IPS-15b (cell line): Measurements from ENCODE around the gene KRT33A.
"Not testable (repeated sequence)": the region's sequence is repeated elsewhere in the genome, so short reads cannot be mapped to it uniquely, and the experiment has no call there.

ENCODE experiments used
- H3K27me3 ChIP-seq: one replicate; pipeline ENCODE4 v1.6.1; 2013; ENCODE audit warnings: low read length; ENCODE audit not compliant: control insufficient read depth, insufficient read depth
- H3K36me3 ChIP-seq: one replicate; pipeline ENCODE4 v1.6.1; 2013; ENCODE audit warnings: low read length; ENCODE audit not compliant: control insufficient read depth, insufficient read depth
- H3K4me1 ChIP-seq: one replicate; pipeline ENCODE4 v1.6.1; 2013; ENCODE audit warnings: mild to moderate bottlenecking, low read length; ENCODE audit not compliant: control insufficient read depth, insufficient read depth
- H3K4me3 ChIP-seq: one replicate; pipeline ENCODE4 v1.5.1; 2013; ENCODE audit warnings: low read depth, low read length
- H3K9ac ChIP-seq: one replicate; pipeline ENCODE4 v1.6.1; 2013; ENCODE audit warnings: low read depth, mild to moderate bottlenecking, low read length
- H3K9me3 ChIP-seq: one replicate; pipeline ENCODE4 v1.6.1; 2013; ENCODE audit warnings: mild to moderate bottlenecking, low read length; ENCODE audit not compliant: control insufficient read depth, insufficient read depth

Gene KRT33A

DNA sequence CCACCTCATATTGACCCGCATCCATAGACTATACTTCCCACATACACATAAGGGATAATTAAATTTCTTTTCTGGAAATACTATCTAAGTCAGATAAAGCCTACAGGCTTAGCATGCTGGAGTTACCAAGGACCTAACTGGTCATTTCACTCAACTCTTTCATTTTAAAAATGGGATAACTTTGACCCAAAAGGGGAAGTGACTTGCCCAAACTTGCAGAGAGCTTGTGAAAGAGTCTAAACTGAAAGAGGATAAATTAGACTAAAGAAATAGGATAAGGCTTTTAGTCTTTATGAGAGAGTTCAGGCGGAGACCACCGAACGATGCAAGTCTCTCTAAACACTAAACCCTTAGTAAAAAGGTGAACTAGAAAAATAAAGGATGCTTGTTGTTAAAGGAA is 3.9 kb upstream of the KRT33A start:
- H3K9ac ChIP-seq = no peak overlapping the region
- H3K4me1 ChIP-seq = no peaks in the 10 kb centered on the region
- H3K27me3 ChIP-seq = no peaks in the 10 kb centered on the region
- H3K36me3 ChIP-seq = no peaks in the 10 kb centered on the region
- H3K9me3 ChIP-seq = no peaks in the 10 kb centered on the region
- no peak overlapping the region for H3K4me3 ChIP-seq

DNA sequence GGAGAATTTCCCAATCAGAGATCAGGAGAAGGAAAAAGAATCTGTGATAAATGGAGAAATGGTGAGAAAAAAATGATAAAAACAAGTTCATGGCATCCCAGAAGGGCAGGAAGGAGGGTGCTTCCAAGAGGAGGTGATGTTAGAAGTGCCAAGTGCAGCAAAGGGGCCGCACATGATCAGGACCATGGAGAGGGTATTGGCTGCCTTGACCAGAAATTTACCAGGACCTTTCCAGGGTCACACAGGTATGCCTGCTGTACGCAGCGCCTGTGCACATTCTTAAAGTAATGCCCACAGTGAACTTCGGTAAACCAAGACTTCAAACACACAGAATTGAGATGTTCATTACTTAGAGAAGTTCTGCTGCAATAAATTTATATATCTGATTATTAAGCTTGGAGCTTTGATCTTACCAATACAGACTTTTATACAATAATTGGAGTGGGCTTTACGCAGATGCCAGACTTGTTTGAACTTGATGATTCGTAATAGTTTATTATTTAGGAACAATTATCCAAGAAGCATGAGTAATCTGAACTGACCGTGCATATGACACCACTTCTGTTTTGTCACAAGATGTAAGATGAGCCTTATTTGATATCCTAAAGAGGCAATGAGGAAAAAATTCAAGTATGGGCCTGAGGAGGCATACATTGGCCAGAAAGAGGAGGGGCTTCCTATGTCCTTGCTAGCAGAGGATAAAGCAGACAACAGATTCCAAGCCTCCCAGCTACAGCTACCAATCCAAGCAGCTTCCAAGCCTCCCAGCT is 2.2 kb upstream of the KRT33A start:
- no peaks in the 10 kb centered on the region for H3K9me3 ChIP-seq
- H3K9ac ChIP-seq = no peak overlapping the region
- no peak overlapping the region for H3K4me3 ChIP-seq
- H3K4me1 ChIP-seq = no peaks in the 10 kb centered on the region
- no peaks in the 10 kb centered on the region for H3K36me3 ChIP-seq
- H3K27me3 ChIP-seq = no peaks in the 10 kb centered on the region

DNA sequence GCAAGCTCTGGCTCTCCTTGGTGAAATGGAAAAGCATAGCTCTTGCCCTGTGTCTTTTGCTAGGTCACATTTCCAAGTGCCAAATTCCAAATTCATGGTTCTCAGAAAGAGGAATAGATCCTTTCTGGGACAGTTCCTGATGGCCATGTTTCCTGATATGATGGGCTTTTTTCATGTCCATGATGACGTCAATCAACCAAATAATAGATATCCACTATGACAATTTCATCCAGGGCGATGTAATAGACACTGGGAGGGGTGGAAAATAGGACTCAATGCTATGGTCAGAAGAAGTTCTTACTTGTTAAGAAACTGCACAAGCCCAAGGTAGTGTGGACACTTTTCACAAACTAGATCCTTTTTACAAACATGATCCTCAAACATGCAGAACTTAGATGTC is 549 bp upstream of the KRT33A start:
- Histone ChIP-seq H3K36me3 (no peaks in the 10 kb centered on the region), H3K9me3 (no peaks in the 10 kb centered on the region), H3K4me3 (no peak overlapping the region), H3K4me1 (no peaks in the 10 kb centered on the region), H3K27me3 (no peaks in the 10 kb centered on the region), H3K9ac (no peak overlapping the region)

DNA sequence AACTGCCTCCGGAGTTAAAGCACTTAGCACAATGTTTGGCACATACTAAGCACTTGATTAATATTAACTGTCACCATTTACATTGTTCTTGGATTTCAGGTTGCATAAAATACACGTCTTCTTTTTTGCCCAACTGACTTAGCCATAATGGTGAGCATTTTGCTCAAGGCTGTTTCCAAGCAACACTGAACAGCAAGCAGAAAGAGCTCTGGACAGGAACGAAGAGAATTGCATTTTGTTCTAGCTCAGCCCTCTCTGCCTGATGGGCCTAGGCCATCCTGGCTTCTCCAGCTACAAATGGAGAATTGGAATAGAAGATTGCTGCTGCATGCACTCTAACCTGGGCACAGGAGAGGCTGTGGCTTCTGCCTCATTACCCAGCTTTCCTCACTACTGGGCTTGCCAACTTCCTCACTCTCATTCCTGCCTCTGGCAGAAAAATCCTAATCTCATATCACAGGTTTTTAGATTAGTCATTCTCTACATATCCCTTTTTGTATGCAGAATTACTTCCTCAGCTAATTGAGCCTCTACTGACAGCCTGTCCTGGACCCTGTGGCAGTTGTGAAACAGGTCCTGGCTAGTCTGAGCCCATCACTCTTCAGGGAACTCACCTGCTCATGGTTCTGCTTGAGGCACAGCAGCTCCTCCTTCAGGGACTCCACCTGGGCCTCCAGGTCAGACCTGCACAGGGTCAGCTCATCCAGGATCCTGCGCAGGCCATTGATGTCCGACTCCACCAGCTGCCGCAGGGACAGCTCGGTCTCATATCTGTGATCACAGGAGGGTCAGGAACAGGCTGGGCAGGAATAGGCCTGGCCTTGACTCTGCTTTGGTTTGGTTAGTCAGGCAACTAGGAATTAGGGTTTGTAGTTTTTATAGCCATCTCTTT is 2.5 kb downstream of the KRT33A start:
- Histone ChIP-seq H3K36me3 (no peaks in the 10 kb centered on the region), H3K9me3 (no peaks in the 10 kb centered on the region), H3K27me3 (no peaks in the 10 kb centered on the region), H3K4me1 (no peaks in the 10 kb centered on the region), H3K9ac (no peak overlapping the region), H3K4me3 (no peak overlapping the region)

DNA sequence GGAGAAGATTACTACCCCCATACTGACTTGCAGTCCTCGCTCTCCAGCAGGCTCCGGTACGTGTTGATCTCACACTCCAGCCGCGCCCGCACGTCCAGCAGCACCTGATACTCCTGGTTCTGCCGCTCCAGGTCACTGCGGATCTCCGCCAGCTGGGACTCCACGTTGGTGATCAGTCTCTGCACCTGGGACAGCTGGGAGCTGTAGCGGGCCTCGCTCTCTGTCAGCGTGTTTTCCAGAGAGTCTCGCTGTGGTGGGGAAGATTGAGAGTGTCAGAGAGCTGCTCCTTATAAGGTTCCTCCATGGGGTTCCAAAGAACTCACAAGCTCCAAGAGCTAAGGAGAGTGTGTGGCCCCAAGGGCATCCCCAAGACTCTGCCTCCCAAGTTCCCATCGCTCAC is 4.2 kb downstream of the KRT33A start:
- H3K9me3 ChIP-seq, H3K27me3 ChIP-seq, H3K36me3 ChIP-seq, H3K4me3 ChIP-seq, H3K4me1 ChIP-seq, H3K9ac ChIP-seq: not testable (repeated sequence)

DNA sequence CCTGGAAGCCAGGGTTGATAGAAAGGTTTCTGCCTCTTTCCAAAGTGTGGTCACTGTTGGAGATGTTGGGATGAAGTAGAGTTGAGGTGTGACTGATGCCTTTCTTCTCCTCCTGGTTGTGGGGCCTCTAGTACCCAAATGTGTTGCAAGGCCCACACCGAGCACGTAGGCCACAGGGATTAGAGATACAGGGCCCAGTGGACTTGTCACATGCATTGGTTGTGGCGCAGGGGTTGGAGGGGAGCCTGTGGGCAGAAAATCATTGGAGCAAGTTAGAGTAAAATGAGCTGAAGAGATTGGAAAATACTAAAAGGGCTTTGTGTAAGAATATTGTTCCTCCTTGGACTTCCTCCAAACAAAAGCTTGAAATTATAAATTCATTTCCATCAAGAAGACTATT is 4.6 kb downstream of the KRT33A start:
- no peaks in the 10 kb centered on the region for H3K27me3 ChIP-seq
- no peaks in the 10 kb centered on the region for H3K4me1 ChIP-seq
- H3K36me3 ChIP-seq = no peaks in the 10 kb centered on the region
- no peak overlapping the region for H3K4me3 ChIP-seq
- H3K9ac ChIP-seq = no peak overlapping the region
- H3K9me3 ChIP-seq = no peaks in the 10 kb centered on the region

DNA sequence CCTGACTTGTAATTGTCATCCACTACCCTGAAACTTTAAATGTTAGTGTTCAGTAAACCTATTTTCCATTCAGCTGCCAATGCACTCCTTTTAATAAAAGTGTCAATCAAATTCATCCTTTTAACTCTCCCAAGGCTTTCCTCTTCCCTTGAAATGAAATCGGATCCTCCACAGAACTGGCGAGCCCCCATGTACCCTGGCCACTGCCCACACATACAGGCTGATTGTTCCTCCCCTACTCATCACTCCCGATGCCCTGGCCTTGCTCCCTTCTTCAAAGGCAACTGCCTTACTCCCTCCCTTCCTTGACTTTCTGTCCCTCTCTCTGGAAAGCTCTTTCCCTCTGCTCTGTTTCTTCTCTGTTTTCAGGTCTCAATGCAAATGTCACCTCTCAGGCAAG is 7.6 kb downstream of the KRT33A start:
- no peaks in the 10 kb centered on the region for H3K27me3 ChIP-seq
- no peaks in the 10 kb centered on the region for H3K9me3 ChIP-seq
- H3K4me3 ChIP-seq = no peak overlapping the region
- no peaks in the 10 kb centered on the region for H3K4me1 ChIP-seq
- H3K36me3 ChIP-seq = no peaks in the 10 kb centered on the region
- H3K9ac ChIP-seq = no peak overlapping the region

DNA sequence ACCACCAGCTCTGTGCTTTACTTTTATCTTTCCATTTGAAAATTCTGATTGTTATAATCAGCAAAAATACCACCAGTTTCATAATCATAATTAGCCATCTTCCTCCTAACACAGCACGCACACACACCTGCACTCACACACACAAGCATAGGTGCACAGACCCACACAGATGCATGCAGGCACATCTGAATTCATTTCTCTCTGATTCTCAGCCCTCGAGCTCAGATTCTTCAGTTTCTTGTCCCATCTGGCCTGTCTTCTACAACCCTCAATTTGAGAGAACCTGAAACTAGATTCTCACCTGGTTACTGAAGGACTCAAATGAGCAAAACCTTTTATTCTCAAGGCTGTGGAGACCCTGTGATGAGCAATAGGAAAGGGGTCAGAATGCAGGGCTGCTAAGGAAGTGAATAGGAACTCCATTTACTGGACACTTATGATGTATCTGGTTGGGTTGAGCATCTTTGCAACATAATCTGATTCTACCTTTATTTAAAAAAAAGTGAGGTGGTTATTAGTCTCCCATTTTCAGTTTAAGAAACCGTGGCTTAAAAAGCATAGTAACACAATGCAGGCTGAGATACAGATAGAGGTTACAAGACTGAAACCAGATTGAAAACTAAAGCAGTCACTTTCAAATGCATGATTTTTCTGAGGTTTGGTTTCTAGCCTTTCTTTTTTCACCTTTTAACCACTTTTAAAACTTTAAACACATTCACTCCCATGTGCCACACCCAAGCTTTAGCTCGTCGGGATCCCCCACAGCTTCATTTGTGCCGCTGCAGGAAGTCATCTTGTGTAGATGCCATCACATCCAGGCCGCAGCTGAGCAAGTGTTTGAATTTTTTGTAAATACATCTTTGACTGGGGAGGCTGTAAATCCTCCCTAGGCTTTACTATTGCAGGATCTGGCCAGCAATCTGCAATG is 9.4 kb downstream of the KRT33A start:
- H3K27me3 ChIP-seq = no peaks in the 10 kb centered on the region
- H3K4me3 ChIP-seq = no peak overlapping the region
- no peaks in the 10 kb centered on the region for H3K4me1 ChIP-seq

DNA sequence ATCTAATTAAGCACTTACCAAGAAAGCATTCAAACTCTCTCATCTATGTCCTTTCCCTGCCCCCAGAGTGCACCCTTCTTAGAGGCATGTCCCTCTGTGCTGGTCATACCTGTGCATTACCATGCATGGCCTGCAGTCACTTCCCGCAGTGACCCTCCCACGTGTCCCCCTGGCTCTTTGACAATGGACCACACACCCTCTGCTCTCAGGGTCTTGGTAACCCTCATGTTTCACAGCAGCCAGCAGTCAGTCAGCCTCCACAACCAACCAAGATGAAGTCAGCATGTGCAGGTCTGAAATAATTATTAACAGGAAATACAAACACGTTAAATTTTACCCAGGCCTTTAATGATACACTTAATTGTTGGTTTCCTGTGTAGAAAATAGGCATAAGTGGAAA is 10.1 kb downstream of the KRT33A start:
- Histone ChIP-seq H3K27me3 (no peaks in the 10 kb centered on the region), H3K9ac (no peak overlapping the region), H3K9me3 (no peaks in the 10 kb centered on the region), H3K36me3 (no peaks in the 10 kb centered on the region), H3K4me3 (no peak overlapping the region), H3K4me1 (no peaks in the 10 kb centered on the region)

More for the DNA sequence above, 9.4 kb downstream of the KRT33A start:
- H3K9ac ChIP-seq = no peak overlapping the region
- no peaks in the 10 kb centered on the region for H3K9me3 ChIP-seq
- H3K36me3 ChIP-seq = no peaks in the 10 kb centered on the region

DNA sequence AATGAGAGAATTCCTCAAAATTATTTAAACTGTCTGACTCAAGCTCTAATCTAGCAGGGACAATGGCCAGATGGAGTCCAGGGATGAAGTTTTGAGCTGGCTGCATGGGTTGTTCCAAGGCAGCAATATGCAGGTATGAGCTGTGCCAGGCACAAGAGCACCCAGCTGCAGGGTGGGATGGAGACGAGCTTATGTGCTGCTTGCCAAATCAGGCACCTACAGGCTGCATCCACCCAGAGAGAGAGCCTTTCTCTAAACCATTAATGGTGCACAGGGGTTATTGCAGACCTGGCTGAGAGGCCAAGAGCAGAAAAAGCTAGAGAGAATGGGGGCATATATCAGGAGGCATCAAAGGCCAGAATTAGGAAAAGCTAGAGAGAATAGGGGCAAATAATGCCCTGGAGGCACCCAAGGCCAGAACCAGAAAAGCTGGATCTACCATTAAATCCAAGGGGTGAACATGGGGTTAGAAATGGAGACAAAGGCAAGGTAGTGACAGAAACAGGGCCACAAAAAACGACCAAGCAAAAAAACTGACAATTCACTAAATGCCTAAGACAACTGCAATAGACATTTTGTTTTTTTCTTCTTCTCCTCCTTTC is 11.0 kb downstream of the KRT33A start:
- Histone ChIP-seq H3K4me1 (no peaks in the 10 kb centered on the region), H3K27me3 (no peaks in the 10 kb centered on the region), H3K9me3 (no peaks in the 10 kb centered on the region), H3K9ac (no peak overlapping the region), H3K4me3 (no peak overlapping the region), H3K36me3 (no peaks in the 10 kb centered on the region)

DNA sequence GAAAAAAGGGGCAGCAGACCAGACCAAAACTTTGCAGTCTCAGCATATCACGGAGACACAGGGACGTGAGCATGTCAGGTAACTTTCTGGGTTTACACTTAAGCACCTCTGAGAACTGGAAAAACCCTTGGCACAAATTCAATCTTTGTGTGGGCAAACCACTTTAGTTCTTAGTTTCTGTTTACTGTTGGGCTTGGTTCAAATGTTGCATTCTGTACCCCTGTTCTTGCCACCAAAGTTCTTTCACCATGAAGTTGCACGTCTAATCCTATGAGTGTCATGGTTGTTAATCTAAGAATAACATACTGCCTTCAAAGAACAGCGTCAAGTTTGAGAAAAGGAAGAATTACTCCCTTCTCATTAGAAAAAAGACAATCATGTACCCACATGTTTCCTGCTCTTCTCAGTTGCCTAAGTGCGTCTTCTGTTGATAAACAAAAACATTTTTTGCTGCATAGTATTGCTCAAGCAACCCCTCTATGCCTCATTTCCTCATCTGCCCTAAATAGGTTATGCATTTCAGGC is 11.6 kb downstream of the KRT33A start:
- Histone ChIP-seq H3K27me3 (no peaks in the 10 kb centered on the region), H3K36me3 (no peaks in the 10 kb centered on the region), H3K9me3 (no peaks in the 10 kb centered on the region), H3K4me1 (no peaks in the 10 kb centered on the region), H3K9ac (no peak overlapping the region), H3K4me3 (no peak overlapping the region)
